H9 (cell line): Measurements from ENCODE around the gene GPC1. TPM values are rescaled to one million over a fixed set of nuclear protein-coding genes. Genes with fewer than 3 reads are reported as not detected.

Source experiments
- DNase-seq: peaks from one replicate; pipeline ENCODE4 v3.0.0-alpha.2; 2017
- H2AFZ ChIP-seq: one replicate; pipeline ENCODE4 v1.6.1; 2013; ENCODE audit warnings: mild to moderate bottlenecking, low read length, control low read depth, moderate library complexity
- H2AK5ac ChIP-seq: 2 replicates; pipeline ENCODE4 v1.6.1; 2013; ENCODE audit warnings: low read length, control low read depth, mixed read lengths; ENCODE audit not compliant: insufficient read length
- H2BK120ac ChIP-seq: one replicate; pipeline ENCODE4 v1.6.1; 2013; ENCODE audit warnings: low read depth, mild to moderate bottlenecking, low read length, control low read depth, inconsistent platforms; ENCODE audit not compliant: poor library complexity, severe bottlenecking
- H2BK12ac ChIP-seq: 2 replicates; pipeline ENCODE4 v1.6.1; 2013; ENCODE audit warnings: low read length, control low read depth, mixed read lengths, low read depth; ENCODE audit not compliant: insufficient read length
- H2BK15ac ChIP-seq: 2 replicates; pipeline ENCODE4 v1.6.1; 2013; ENCODE audit warnings: low read depth, low read length, control low read depth
- H2BK20ac ChIP-seq: one replicate; pipeline ENCODE4 v1.6.1; 2013; ENCODE audit warnings: low read depth, mild to moderate bottlenecking, low read length, control low read depth, inconsistent platforms; ENCODE audit not compliant: poor library complexity, severe bottlenecking
- H2BK5ac ChIP-seq: 2 replicates; pipeline ENCODE4 v1.6.1; 2013; ENCODE audit warnings: low read length, control low read depth, mixed read lengths; ENCODE audit not compliant: insufficient read length
- H3K14ac ChIP-seq: 2 replicates; pipeline ENCODE4 v1.6.1; 2013; ENCODE audit warnings: low read length, control low read depth; ENCODE audit not compliant: insufficient read depth
- H3K18ac ChIP-seq: 2 replicates; pipeline ENCODE4 v1.6.1; 2013; ENCODE audit warnings: low read depth, mild to moderate bottlenecking, mixed read lengths, low read length, control low read depth; ENCODE audit not compliant: insufficient read length
- H3K23ac ChIP-seq: 2 replicates; pipeline ENCODE4 v1.6.1; 2013; ENCODE audit warnings: low read length, control low read depth, mixed read lengths, low read depth; ENCODE audit not compliant: insufficient read length
- H3K23me2 ChIP-seq: 2 replicates; pipeline ENCODE4 v1.6.1; 2013; ENCODE audit warnings: low read depth, mild to moderate bottlenecking, mixed read lengths, low read length, control low read depth; ENCODE audit not compliant: insufficient read length, poor library complexity, severe bottlenecking
- H3K27ac ChIP-seq: 2 replicates; pipeline ENCODE4 v1.5.1; 2013; ENCODE audit warnings: low read length, control low read depth, mixed read lengths, low read depth; ENCODE audit not compliant: insufficient read length
- H3K27me3 ChIP-seq: 2 replicates; pipeline ENCODE4 v1.6.1; 2013; ENCODE audit warnings: low read length, control low read depth, inconsistent platforms; ENCODE audit not compliant: insufficient read depth
- H3K4ac ChIP-seq: 2 replicates; pipeline ENCODE4 v1.6.1; 2013; ENCODE audit warnings: low read depth, mild to moderate bottlenecking, control low read depth, inconsistent platforms, low read length, moderate library complexity
- H3K4me1 ChIP-seq: 2 replicates; pipeline ENCODE4 v1.6.1; 2013; ENCODE audit warnings: low read length, control low read depth, inconsistent platforms; ENCODE audit not compliant: insufficient read depth
- H3K4me2 ChIP-seq: 2 replicates; pipeline ENCODE4 v1.6.1; 2013; ENCODE audit warnings: low read length, control low read depth, mixed read lengths; ENCODE audit not compliant: insufficient read length, insufficient read depth
- H3K56ac ChIP-seq: 2 replicates; pipeline ENCODE4 v1.6.1; 2013; ENCODE audit warnings: low read depth, mild to moderate bottlenecking, mixed read lengths, low read length, control low read depth; ENCODE audit not compliant: insufficient read length
- H3K79me1 ChIP-seq: 2 replicates; pipeline ENCODE4 v1.6.1; 2013; ENCODE audit warnings: low read depth, mild to moderate bottlenecking, moderate library complexity, low read length, control low read depth, inconsistent platforms; ENCODE audit not compliant: insufficient read depth, poor library complexity, severe bottlenecking
- H3K79me2 ChIP-seq: 2 replicates; pipeline ENCODE4 v1.6.1; 2013; ENCODE audit warnings: low read length, control low read depth, inconsistent platforms; ENCODE audit not compliant: insufficient read depth
- H3K9ac ChIP-seq: 2 replicates; pipeline ENCODE4 v1.6.1; 2013; ENCODE audit warnings: low read length, control low read depth, mixed read lengths; ENCODE audit not compliant: insufficient read length; ENCODE audit errors: extremely low read depth
- H3K9me3 ChIP-seq: one replicate; pipeline ENCODE4 v1.6.1; 2013; ENCODE audit warnings: low read depth, low read length, inconsistent platforms; ENCODE audit not compliant: control insufficient read depth
- H3T11ph ChIP-seq: one replicate; pipeline ENCODE4 v1.6.1; 2013; ENCODE audit warnings: mild to moderate bottlenecking, low read length, control low read depth, inconsistent platforms
- H4K20me1 ChIP-seq: one replicate; pipeline ENCODE4 v1.6.1; 2013; ENCODE audit not compliant: control insufficient read depth, insufficient read length, insufficient read depth
- H4K5ac ChIP-seq: 2 replicates; pipeline ENCODE4 v1.6.1; 2013; ENCODE audit warnings: low read depth, mild to moderate bottlenecking, mixed read lengths, low read length, control low read depth; ENCODE audit not compliant: insufficient read length
- H4K8ac ChIP-seq: replicated peaks from 2 replicates; pipeline ENCODE4 v1.6.1; 2013; ENCODE audit warnings: low read length, control low read depth, mixed read lengths, low read depth; ENCODE audit not compliant: insufficient read length
- H4K91ac ChIP-seq: 2 replicates; pipeline ENCODE4 v1.6.1; 2013; ENCODE audit warnings: low read depth, mild to moderate bottlenecking, moderate library complexity, mixed read lengths, low read length, control low read depth; ENCODE audit not compliant: insufficient read length
- H3K27ac Mint-ChIP-seq, 3 experiments: 2 replicates in 2 of 3; 3 replicates in 1 of 3; pipeline ENCODE4 v1.8.0; 2020 to 2021; ENCODE audit warnings: mixed read lengths in 3 of 3, mild to moderate bottlenecking in 1 of 3, moderate library complexity in 1 of 3
- H3K27me3 Mint-ChIP-seq: 2 replicates; pipeline ENCODE4 v1.8.0; 2021; ENCODE audit warnings: low read depth, mild to moderate bottlenecking, moderate library complexity, mixed read lengths
- H3K36me3 Mint-ChIP-seq, 3 experiments: 2 replicates in 2 of 3; 3 replicates in 1 of 3; pipeline ENCODE4 v1.8.0; 2020 to 2021; ENCODE audit warnings: low read depth in 3 of 3, mixed read lengths in 3 of 3; ENCODE audit not compliant: insufficient read depth in 1 of 3
- H3K4me1 Mint-ChIP-seq, 2 experiments: 2 replicates each; pipeline ENCODE4 v1.8.0; 2020; ENCODE audit warnings: mixed read lengths in 2 of 2
- H3K4me3 Mint-ChIP-seq, 2 experiments: 2 replicates in 1 of 2; 3 replicates in 1 of 2; pipeline ENCODE4 v1.8.0; 2020 to 2021; ENCODE audit warnings: mild to moderate bottlenecking in 2 of 2, mixed read lengths in 2 of 2, moderate library complexity in 1 of 2
- H3K9me3 Mint-ChIP-seq, 2 experiments: 2 replicates in 1 of 2; 3 replicates in 1 of 2; pipeline ENCODE4 v1.8.0; 2020; ENCODE audit warnings: mild to moderate bottlenecking in 2 of 2, mixed read lengths in 2 of 2, moderate library complexity in 1 of 2
- CTCF ChIP-seq: fragments of 200-600 bp; sonication (generic); conservative IDR thresholded peaks from 3 replicates; pipeline ENCODE4 v1.8.0; 2021; ENCODE audit warnings: antibody characterized with exemption, mild to moderate bottlenecking
- WGBS: extraction: QIAGEN DNeasy Blood & Tissue Kit; methylation state at CpG from one replicate; pipeline ENCODE4 v1.1.7; 2013; ENCODE audit warnings: missing lambda C conversion rate, low lambda C conversion rate, mixed read lengths; ENCODE audit not compliant: insufficient read length; ENCODE audit errors: extremely low coverage; 5-methylcytosine and 5-hydroxymethylcytosine counted together
- total RNA-seq: library from RNA; stranded (reverse); gene quantifications from 2 replicates; pipeline ENCODE4 v1.2.1, GENCODE V29; 2021

GPC1 gene
- total RNA-seq, 1 experiment from 2014 or later: 39.4 TPM

- Histone ChIP-seq H4K91ac (no peak overlapping the region), H2BK20ac (no peak overlapping the region), H3K56ac (no peak overlapping the region), H2BK15ac (no peak overlapping the region), H3K27ac (no peak overlapping the region), H3K4me1 (no peaks in the 10 kb centered on the region), H3K79me1 (no peaks in the 10 kb centered on the region), H3K4me2 (no peak overlapping the region), H2BK120ac (no peak overlapping the region), H3K9me3 (no peaks in the 10 kb centered on the region), H3K14ac (no peak overlapping the region), H2BK5ac (no peak overlapping the region), H3T11ph (no peak overlapping the region), H3K27me3 (no peaks in the 10 kb centered on the region), H4K20me1 (no peaks in the 10 kb centered on the region), H3K79me2 (no peaks in the 10 kb centered on the region), H2BK12ac (no peak overlapping the region), H3K18ac (no peak overlapping the region), H4K5ac (no peak overlapping the region), H3K23me2 (no peaks in the 10 kb centered on the region), H2AK5ac (no peak overlapping the region), H3K23ac (no peak overlapping the region), H2AFZ (no peak overlapping the region), H4K8ac (no peak overlapping the region), H3K4ac (no peak overlapping the region), H3K9ac (no peak overlapping the region)
- Mint-ChIP-seq H3K4me3 (no peak overlapping the region), H3K9me3 (no peaks in the 10 kb centered on the region), H3K36me3 (peaks cover 0 to 18% (median 16%) of the 10 kb centered on the region in 3 experiments; a peak in 6 of 7 replicates), H3K27ac (no peak overlapping the region), H3K4me1 (peaks cover under 1 to 5% of the 10 kb centered on the region in 2 experiments; a peak in 1 of 4 replicates), H3K27me3 (no peaks in the 10 kb centered on the region)
- no CpG with 5 or more reads among the region's 21 CpGs for WGBS
- no peak for DNase-seq
- no peak for TF ChIP-seq CTCF
Measured at GRCh38 chr2:240463866-240464481, 28.5 kb downstream of the GPC1 start.
